Measurements from ENCODE around the gene ANKRD63. TPM values are rescaled to one million over a fixed set of nuclear protein-coding genes. Genes with fewer than 3 reads are reported as not detected.

The ANKRD63 gene
- total and polyA plus RNA-seq, 9 donors = 0.27 TPM; not detected in 8

- intact Hi-C loops (cut with DNase I) = no loop called here
- TF ChIP-seq POLR2A (IDR thresholded peaks at IDR 0.05) (no peak), CTCF (IDR thresholded peaks at IDR 0.05) (no peak), EP300 (IDR thresholded peaks at IDR 0.05) (no peak)
- Histone ChIP-seq H3K27me3 (no peaks in the 10 kb centered on the region), H3K4me1 (ENCODE audit: insufficient read depth) (no peaks in the 10 kb centered on the region), H3K4me3 (no peak overlapping the region), H3K9me3 (no peaks in the 10 kb centered on the region), H3K27ac (no peak overlapping the region), H3K36me3 (no peaks in the 10 kb centered on the region)
- WGBS, 3 donors = 80 to 85% (median 85%) methylated on average over 17 to 19 of the region's 19 CpGs
- DNase-seq = no peak
These were observed 42.9 kb downstream of the ANKRD63 start for GRCh38 chr15:40239693-40240618.

GRCh38 chr15:40239404-40239692 lies 43.5 kb downstream of the ANKRD63 start:
- H3K9me3 ChIP-seq = no peaks in the 10 kb centered on the region
- no peak for DNase-seq
- 23 to 40% (median 31%) methylated on average over 5 of the region's 5 CpGs for WGBS, 3 donors
- intact Hi-C loops (cut with DNase I) = no loop called here
- TF ChIP-seq CTCF (IDR thresholded peaks at IDR 0.05) (no peak), POLR2A (IDR thresholded peaks at IDR 0.05) (no peak), EP300 (IDR thresholded peaks at IDR 0.05) (no peak)
- no peak overlapping the region for H3K27ac ChIP-seq
- H3K4me1 ChIP-seq (ENCODE audit: insufficient read depth) = no peaks in the 10 kb centered on the region
- no peaks in the 10 kb centered on the region for H3K27me3 ChIP-seq
- H3K4me3 ChIP-seq = no peak overlapping the region
- no peaks in the 10 kb centered on the region for H3K36me3 ChIP-seq

- H3K9me3 ChIP-seq = no peaks in the 10 kb centered on the region
- WGBS, 3 donors = 4 to 5% (median 4%) methylated on average over 39 of the region's 39 CpGs
- no peaks in the 10 kb centered on the region for H3K4me1 ChIP-seq (ENCODE audit: insufficient read depth)
- DNase-seq = peak in 4 of 5 donors; percentile 23 to 58 (median 48)
- peak within 1 kb of the TSS; percentile 12 for H3K4me3 ChIP-seq
- TF ChIP-seq CTCF (IDR thresholded peaks at IDR 0.05) (no peak), EP300 (IDR thresholded peaks at IDR 0.05) (no peak), POLR2A (IDR thresholded peaks at IDR 0.05) (no peak)
- no peak within 1 kb of the TSS for H3K27ac ChIP-seq
- intact Hi-C loops (cut with DNase I) = no loop called here
- no peaks in the 10 kb centered on the region for H3K27me3 ChIP-seq
- no peaks in the 10 kb centered on the region for H3K36me3 ChIP-seq
These were observed 44.1 kb downstream of the ANKRD63 start, which contains the start of gene PAK6 for GRCh38 chr15:40238532-40239403. Gene PAK6 (plus strand): TSS chr15:40239063. CDS start chr15:40264786, 25,723 bp downstream.

GRCh38 chr15:40235201-40235885 lies 47.5 kb downstream of the ANKRD63 start:
- no peak for DNase-seq
- no peak for TF ChIP-seq EP300 (IDR thresholded peaks at IDR 0.05)
- no peak for TF ChIP-seq CTCF (IDR thresholded peaks at IDR 0.05)
- no peak for TF ChIP-seq POLR2A (IDR thresholded peaks at IDR 0.05)
- Histone ChIP-seq H3K27me3 (no peaks in the 10 kb centered on the region), H3K4me3 (no peak overlapping the region), H3K36me3 (no peaks in the 10 kb centered on the region), H3K27ac (no peak overlapping the region), H3K9me3 (no peaks in the 10 kb centered on the region), H3K4me1 (ENCODE audit: insufficient read depth) (no peaks in the 10 kb centered on the region)
- 71 to 84% (median 78%) methylated on average over 4 of the region's 4 CpGs for WGBS, 3 donors
- intact Hi-C loops (cut with DNase I) = no loop called here

All from ovary (tissue), 9 donors.